ENCODE results near the gene SOCS6. TPM values are rescaled to one million over a fixed set of nuclear protein-coding genes. Genes with fewer than 3 reads are reported as not detected.
"Not testable (repeated sequence)": the region's sequence is repeated elsewhere in the genome, so short reads cannot be mapped to it uniquely, and the experiment has no call there.

SOCS6 gene
- total and polyA plus RNA-seq, 2 donors (not counting 3 experiments of a cell fraction or from before 2014, with no cell fraction given), result 8.6 to 15.0 TPM

GRCh38 chr18:70339915-70340314 is 51.1 kb downstream of the SOCS6 start:
- POLR2A ChIA-PET, result no interaction called here
- TF ChIP-seq MYC (IDR thresholded peaks at IDR 0.05; ENCODE audit: low read depth, low read length) (no peak), GATA2 (IDR thresholded peaks at IDR 0.05; ENCODE audit: insufficient read depth, insufficient read length, low read depth, low read length) (no peak), EZH2 (IDR thresholded peaks at IDR 0.05; ENCODE audit: borderline replicate concordance, low read depth, low read length, severe bottlenecking) (no peak), JUN (IDR thresholded peaks at IDR 0.05; ENCODE audit: borderline replicate concordance, insufficient read depth, insufficient read length, low read depth) (no peak), FOS (IDR thresholded peaks at IDR 0.05; ENCODE audit: borderline replicate concordance, insufficient read depth, low read length) (no peak), POLR2AphosphoS5 (IDR thresholded peaks at IDR 0.05; ENCODE audit: insufficient read depth, low read depth, low read length) (no peak), MAX (IDR thresholded peaks at IDR 0.05; ENCODE audit: insufficient read depth, insufficient read length) (no peak), CTCF (IDR thresholded peaks at IDR 0.05; ENCODE audit: extremely low read depth in 1 of 2, insufficient read depth in 1 of 2, low read depth in 1 of 2, low read length in 2 of 2) (no peak), POLR2A (IDR thresholded peaks at IDR 0.05; ENCODE audit: low read depth, low read length) (no peak)

GRCh38 chr18:70348481-70348880 is 59.6 kb downstream of the SOCS6 start:
- H3K4me2 ChIP-seq (ENCODE audit: insufficient read depth, low read length); intact Hi-C loops (cut with micrococcal nuclease); H2AFZ ChIP-seq (ENCODE audit: low read depth, low read length); FAIRE-seq; H3K4me1 ChIP-seq (ENCODE audit: control insufficient read depth, extremely low read depth, insufficient read depth, low read length); H3K36me3 ChIP-seq (ENCODE audit: control insufficient read depth in 2 of 2, extremely low read depth in 1 of 2, insufficient read depth in 2 of 2, low read length in 2 of 2); BruUV-seq (replicated peaks); H3K27me3 ChIP-seq (ENCODE audit: control insufficient read depth in 2 of 2, insufficient read depth in 2 of 2, low read length in 2 of 2); POLR2A ChIA-PET; DNase-seq (ENCODE audit: low read depth, low spot score); CTCF ChIA-PET; H3K4me3 ChIP-seq (replicated peaks in 1 of 3; ENCODE audit: insufficient read depth in 1 of 3, low read depth in 1 of 3, low read length in 3 of 3); H3K9me3 ChIP-seq (replicated peaks; ENCODE audit: control insufficient read depth, insufficient read depth, low read length); H4K20me1 ChIP-seq (replicated peaks; ENCODE audit: control insufficient read depth, extremely low read depth, insufficient read depth, low read length); dilution Hi-C loops (cut with MboI; ENCODE audit: extremely low pct_ligation_motif_present, low sequenced_read_pairs); H3K79me2 ChIP-seq (ENCODE audit: control insufficient read depth, insufficient read depth, low read length); H3K9ac ChIP-seq (replicated peaks; ENCODE audit: extremely low read depth, insufficient read depth, low read length); H3K9me1 ChIP-seq (replicated peaks; ENCODE audit: control insufficient read depth, extremely low read depth, insufficient read depth, low read length); H3K27ac ChIP-seq (ENCODE audit: insufficient read depth, low read depth, low read length): not testable (repeated sequence)

More at GRCh38 chr18:70339915-70340314, 51.1 kb downstream of the SOCS6 start:
- Histone ChIP-seq H4K20me1 (replicated peaks; ENCODE audit: control insufficient read depth, extremely low read depth, insufficient read depth, low read length) (no peaks in the 10 kb centered on the region), H3K4me2 (ENCODE audit: insufficient read depth, low read length) (no peak overlapping the region), H2AFZ (ENCODE audit: low read depth, low read length) (no peak overlapping the region), H3K27me3 (ENCODE audit: control insufficient read depth in 2 of 2, insufficient read depth in 2 of 2, low read length in 2 of 2) (no peaks in the 10 kb centered on the region), H3K79me2 (ENCODE audit: control insufficient read depth, insufficient read depth, low read length) (no peaks in the 10 kb centered on the region), H3K9me1 (replicated peaks; ENCODE audit: control insufficient read depth, extremely low read depth, insufficient read depth, low read length) (no peaks in the 10 kb centered on the region), H3K36me3 (ENCODE audit: control insufficient read depth in 2 of 2, extremely low read depth in 1 of 2, insufficient read depth in 2 of 2, low read length in 2 of 2) (no peaks in the 10 kb centered on the region), H3K9me3 (replicated peaks; ENCODE audit: control insufficient read depth, insufficient read depth, low read length) (no peaks in the 10 kb centered on the region), H3K4me3 (replicated peaks in 1 of 3; ENCODE audit: insufficient read depth in 1 of 3, low read depth in 1 of 3, low read length in 3 of 3) (no peak overlapping the region), H3K9ac (replicated peaks; ENCODE audit: extremely low read depth, insufficient read depth, low read length) (no peak overlapping the region), H3K4me1 (ENCODE audit: control insufficient read depth, extremely low read depth, insufficient read depth, low read length) (peaks cover 9% of the 10 kb centered on the region), H3K27ac (ENCODE audit: insufficient read depth, low read depth, low read length) (no peak overlapping the region)
- dilution Hi-C loops (cut with MboI; ENCODE audit: extremely low pct_ligation_motif_present, low sequenced_read_pairs), result no loop called here
- FAIRE-seq (no peak), DNase-seq (ENCODE audit: low read depth, low spot score) (no peak)
- intact Hi-C loops (cut with micrococcal nuclease), result loop anchor here (5.0 kb wide), 1 partner anchor 82 kb away; no protein-coding TSS in a partner anchor
- BruUV-seq (replicated peaks), result no TSS peak
- CTCF ChIA-PET, result interaction anchor here (1.7 kb wide), 2 partner anchors 15 to 94 kb away, joined by 5 read pairs; no protein-coding TSS in a partner anchor

All from endothelial cell of umbilical vein (primary cell).